B cell (primary cell): ENCODE results near the gene EIF4E2. TPM values are rescaled to one million over a fixed set of nuclear protein-coding genes. Genes with fewer than 3 reads are reported as not detected.

Experiments used
- ATAC-seq: fragments of 200-7000 bp; cut with Tn5 transposase; one replicate; pipeline ENCODE4 v1.10.0; 2021; ENCODE audit warnings: low read depth, mild to moderate bottlenecking, moderate number of reproducible peaks, moderate library complexity
- CTCF ChIA-PET: fragments of 350-600 bp; sonication (Branson Sonifier 250); formaldehyde crosslinking; loops from one replicate; lab custom pipeline; 2021; ENCODE audit warnings: antibody characterized with exemption, inconsistent platforms; lab: Charles Lee
- POLR2A ChIA-PET: fragments of 350-600 bp; sonication (Branson Sonifier 250); formaldehyde crosslinking; loops from one replicate; lab custom pipeline; 2021; ENCODE audit warnings: antibody characterized with exemption; lab: Charles Lee
- DNase-seq: peaks from one replicate; pipeline ENCODE4 v3.0.0; 2013
- H2AFZ ChIP-seq: 2 replicates; pipeline ENCODE4 v1.6.1; 2012; ENCODE audit warnings: mild to moderate bottlenecking, low read depth, low read length; ENCODE audit not compliant: insufficient read depth, poor library complexity, severe bottlenecking
- H3K27ac ChIP-seq, 2 donors: 1 replicate in 1 of 2; 2 replicates in 1 of 2; pipeline ENCODE4 v1.5.1; 2012 to 2013; ENCODE audit warnings: low read length in 2 of 2, mild to moderate bottlenecking in 2 of 2, moderate library complexity in 1 of 2
- H3K27me3 ChIP-seq, 4 experiments: fragments of 200-600 bp in 1 of 4; sonication (generic) in 1 of 4; replicated peaks in 1 of 4; 1 replicate in 2 of 4; 2 replicates in 2 of 4; pipeline versions ENCODE4 v1.6.1 to v1.7.0; 2013 to 2016; ENCODE audit warnings: low read length in 3 of 4, mild to moderate bottlenecking in 2 of 4, mixed read lengths in 1 of 4, moderate library complexity in 1 of 4; ENCODE audit not compliant: insufficient read depth in 4 of 4, control insufficient read depth in 3 of 4; ENCODE audit errors: control extremely low read depth in 1 of 4
- H3K36me3 ChIP-seq, 2 experiments: replicated peaks in 1 of 2; 1 replicate in 1 of 2; 2 replicates in 1 of 2; pipeline versions ENCODE4 v1.6.1 to v1.7.1; 2013; ENCODE audit warnings: low read length in 1 of 2; ENCODE audit not compliant: insufficient read depth in 2 of 2, control insufficient read depth in 1 of 2; ENCODE audit errors: control extremely low read depth in 1 of 2, extremely low read depth in 1 of 2
- H3K4me1 ChIP-seq, 2 donors: fragments of 200-600 bp in 1 of 2; sonication (generic) in 1 of 2; 1 replicate in 1 of 2; 2 replicates in 1 of 2; pipeline versions ENCODE4 v1.5.1 to v1.6.1; 2013 to 2017; ENCODE audit warnings: low read length in 2 of 2; ENCODE audit not compliant: control insufficient read depth in 2 of 2, insufficient read depth in 2 of 2
- H3K4me2 ChIP-seq: replicated peaks from 2 replicates; pipeline ENCODE3; 2012; ENCODE audit warnings: mild to moderate bottlenecking, low read depth, low read length; ENCODE audit not compliant: poor library complexity, severe bottlenecking
- H3K4me3 ChIP-seq, 5 experiments: fragments of 200-600 bp in 1 of 5; sonication (generic) in 1 of 5; 1 replicate in 3 of 5; 2 replicates in 2 of 5; pipeline versions ENCODE4 v1.5.1 to v1.7.0; 2011 to 2016; ENCODE audit warnings: low read length in 4 of 5, mild to moderate bottlenecking in 4 of 5, low read depth in 2 of 5, control low read depth in 1 of 5, moderate library complexity in 1 of 5; ENCODE audit not compliant: insufficient read depth in 1 of 5; ENCODE audit errors: control extremely low read depth in 1 of 5, extremely low read depth in 1 of 5
- H3K79me2 ChIP-seq: fragments of 200-600 bp; sonication (generic); one replicate; pipeline ENCODE4 v1.6.0; 2016; ENCODE audit warnings: low read length; ENCODE audit not compliant: control insufficient read depth, insufficient read depth
- H3K9ac ChIP-seq: fragments of 200-600 bp; sonication (generic); 2 replicates; pipeline ENCODE4 v1.6.1; 2017; ENCODE audit warnings: mild to moderate bottlenecking, low read length, moderate library complexity
- H3K9me3 ChIP-seq, 3 donors: one replicate each; pipeline versions ENCODE4 v1.6.1 to v1.7.1; 2013; ENCODE audit warnings: low read length in 2 of 3; ENCODE audit not compliant: control insufficient read depth in 2 of 3, insufficient read depth in 1 of 3; ENCODE audit errors: control extremely low read depth in 1 of 3
- H4K20me1 ChIP-seq: 2 replicates; pipeline ENCODE4 v1.6.0; 2012; ENCODE audit warnings: mild to moderate bottlenecking, low read length; ENCODE audit not compliant: insufficient read depth, control insufficient read depth, poor library complexity, severe bottlenecking
- H3K27ac Mint-ChIP-seq: one replicate; pipeline ENCODE4 v1.8.0; 2021; ENCODE audit warnings: mixed read lengths
- H3K27me3 Mint-ChIP-seq: one replicate; pipeline ENCODE4 v1.8.0; 2021; ENCODE audit warnings: mixed read lengths
- H3K4me1 Mint-ChIP-seq: one replicate; pipeline ENCODE4 v1.8.0; 2021; ENCODE audit warnings: mixed read lengths
- H3K4me3 Mint-ChIP-seq: one replicate; pipeline ENCODE4 v1.8.0; 2021; ENCODE audit warnings: mixed read lengths
- H3K9me3 Mint-ChIP-seq: one replicate; pipeline ENCODE4 v1.8.0; 2022; ENCODE audit warnings: mixed read lengths; ENCODE audit not compliant: insufficient read depth
- CTCF ChIP-seq: fragments of 200-600 bp; IDR thresholded peaks from one replicate; pipeline ENCODE4 v1.8.0; 2022; ENCODE audit warnings: antibody characterized with exemption, mild to moderate bottlenecking
- EZH2 ChIP-seq: IDR thresholded peaks from 2 replicates; pipeline ENCODE4 v1.6.1; 2012; ENCODE audit warnings: borderline replicate concordance, low read depth, mild to moderate bottlenecking, moderate library complexity, low read length; ENCODE audit not compliant: insufficient read depth, poor library complexity, severe bottlenecking
- WGBS: methylation state at CpG from one replicate; pipeline ENCODE4 v1.1.5; 2013; ENCODE audit warnings: missing lambda C conversion rate; ENCODE audit not compliant: insufficient coverage; 5-methylcytosine and 5-hydroxymethylcytosine counted together
- intact Hi-C: fragments of 100-400 bp; cut with micrococcal nuclease; formaldehyde crosslinking; loops from one replicate; pipeline ENCODE4 v1.10.0; 2022
- polyA plus RNA-seq: library from polyadenylated mRNA; depleted of rRNA; stranded (reverse); fragments of >200 nt; gene quantifications from 2 replicates; pipeline ENCODE4 v1.2.3, GENCODE V29; 2012
- total RNA-seq, 2 donors: library from RNA; stranded (reverse); fragments of 120-200 nt in 1 of 2; gene quantifications; 1 replicate in 1 of 2; 2 replicates in 1 of 2; pipeline versions ENCODE4 v1.2.3 to v1.2.4, GENCODE V29; 2013 to 2022

Gene EIF4E2
- total and polyA plus RNA-seq, 2 donors (not counting 1 experiment from before 2014, with no cell fraction given), result 17.9 to 67.0 TPM

GRCh38 chr2:232512602-232513001, 37.9 kb upstream of the EIF4E2 start:
- Histone ChIP-seq H3K9me3 (no peaks in the 10 kb centered on the region), H4K20me1 (no peaks in the 10 kb centered on the region), H3K27ac (no peak overlapping the region), H3K36me3 (no peaks in the 10 kb centered on the region), H3K27me3 (no peaks in the 10 kb centered on the region), H2AFZ (no peak overlapping the region), H3K4me1 (no peaks in the 10 kb centered on the region), H3K9ac (no peak overlapping the region), H3K4me3 (no peak overlapping the region), H3K79me2 (no peaks in the 10 kb centered on the region), H3K4me2 (no peak overlapping the region)
- intact Hi-C loops, result no loop called here
- Mint-ChIP-seq H3K27ac (no peak overlapping the region), H3K27me3 (peaks cover 17% of the 10 kb centered on the region), H3K4me3 (no peak overlapping the region), H3K4me1 (no peaks in the 10 kb centered on the region), H3K9me3 (no peaks in the 10 kb centered on the region)
- no peak for DNase-seq
- POLR2A ChIA-PET, result no interaction called here
- TF ChIP-seq CTCF (no peak), EZH2 (no peak)
- no peak for ATAC-seq
- 93% methylated on average over 9 of the region's 10 CpGs for WGBS
- CTCF ChIA-PET, result interaction anchor here (1.1 kb wide), 1 partner anchor 9 kb away, joined by 3 read pairs; no protein-coding TSS in a partner anchor

- no peaks in the 10 kb centered on the region for H3K9me3 ChIP-seq
- H3K9me3 Mint-ChIP-seq, result no peaks in the 10 kb centered on the region
- H3K79me2 ChIP-seq, result no peaks in the 10 kb centered on the region
- no peak for TF ChIP-seq CTCF
- TF ChIP-seq EZH2, result no peak
- peaks cover 17% of the 10 kb centered on the region for H3K27me3 Mint-ChIP-seq
- no peak for DNase-seq
- POLR2A ChIA-PET, result no interaction called here
- no peaks in the 10 kb centered on the region for H3K36me3 ChIP-seq
- no peaks in the 10 kb centered on the region for H3K4me1 ChIP-seq
- ATAC-seq, result no peak
- no peak overlapping the region for H3K4me3 Mint-ChIP-seq
- H3K9ac ChIP-seq, result no peak overlapping the region
- H3K27me3 ChIP-seq, result no peaks in the 10 kb centered on the region
- CTCF ChIA-PET, result interaction anchor here (1.1 kb wide), 1 partner anchor 8 kb away, joined by 3 read pairs; no protein-coding TSS in a partner anchor
- intact Hi-C loops, result no loop called here
- no peak overlapping the region for H3K4me2 ChIP-seq
- H3K27ac Mint-ChIP-seq, result no peak overlapping the region
- H4K20me1 ChIP-seq, result no peaks in the 10 kb centered on the region
- no peak overlapping the region for H3K4me3 ChIP-seq
- WGBS, result 90% methylated on average over 2 of the region's 5 CpGs
- no peak overlapping the region for H3K27ac ChIP-seq
- no peak overlapping the region for H2AFZ ChIP-seq
- no peaks in the 10 kb centered on the region for H3K4me1 Mint-ChIP-seq
Observed at GRCh38 chr2:232513353-232513752, 37.1 kb upstream of the EIF4E2 start.
